GM23338 (cell line): ENCODE data around the gene AXL. TPM values are rescaled to one million over a fixed set of nuclear protein-coding genes. Genes with fewer than 3 reads are reported as not detected.

ENCODE experiments used
- ATAC-seq: fragments of 200-7000 bp; cut with Tn5 transposase; 3 replicates; pipeline ENCODE4 v1.9.1; 2020
- DNase-seq: peaks from one replicate; pipeline ENCODE4 v3.0.0-alpha.2; 2015; ENCODE audit warnings: low spot score
- H2AFZ ChIP-seq: fragments of 200-600 bp; sonication (generic); 2 replicates; pipeline ENCODE4 v1.8.0; 2016; ENCODE audit warnings: antibody characterized with exemption, mild to moderate bottlenecking, moderate library complexity
- H3F3A ChIP-seq: fragments of 200-600 bp; sonication (generic); replicated peaks from 2 replicates; pipeline ENCODE4 v1.8.0; 2017; ENCODE audit warnings: antibody characterized with exemption, mixed run types, low read depth
- H3K27ac ChIP-seq: fragments of 200-600 bp; sonication (generic); 2 replicates; pipeline ENCODE4 v1.6.1; 2016; ENCODE audit warnings: low read depth
- H3K27me3 ChIP-seq: fragments of 200-600 bp; sonication (generic); 2 replicates; pipeline ENCODE4 v1.8.0; 2016; ENCODE audit warnings: mild to moderate bottlenecking, mixed run types, moderate library complexity; ENCODE audit not compliant: insufficient read depth
- H3K36me3 ChIP-seq: fragments of 200-600 bp; sonication (generic); 2 replicates; pipeline ENCODE4 v1.8.0; 2016; ENCODE audit warnings: mild to moderate bottlenecking; ENCODE audit not compliant: insufficient read depth
- H3K4me1 ChIP-seq: fragments of 200-600 bp; sonication (generic); 2 replicates; pipeline ENCODE4 v1.8.0; 2016; ENCODE audit warnings: mild to moderate bottlenecking, moderate library complexity; ENCODE audit not compliant: insufficient read depth
- H3K4me2 ChIP-seq: fragments of 200-600 bp; sonication (generic); 2 replicates; pipeline ENCODE4 v1.7.1; 2017; ENCODE audit warnings: mixed run types
- H3K4me3 ChIP-seq: fragments of 200-600 bp; sonication (generic); 2 replicates; pipeline ENCODE4 v1.6.1; 2016; ENCODE audit warnings: mixed run types
- H3K79me2 ChIP-seq: fragments of 200-600 bp; sonication (generic); replicated peaks from 2 replicates; pipeline ENCODE4 v1.8.0; 2017; ENCODE audit warnings: mild to moderate bottlenecking; ENCODE audit not compliant: insufficient read depth
- H3K9me2 ChIP-seq: fragments of 200-600 bp; sonication (generic); 2 replicates; pipeline ENCODE4 v1.8.0; 2017; ENCODE audit not compliant: insufficient read depth
- H4K20me1 ChIP-seq: fragments of 200-600 bp; sonication (generic); replicated peaks from 2 replicates; pipeline ENCODE4 v1.8.0; 2017; ENCODE audit warnings: mild to moderate bottlenecking; ENCODE audit not compliant: insufficient read depth
- H3K27ac Mint-ChIP-seq: 2 replicates; pipeline ENCODE4 v1.8.0; 2020; ENCODE audit warnings: inconsistent platforms, mild to moderate bottlenecking, moderate library complexity, mixed read lengths
- H3K27me3 Mint-ChIP-seq: 3 replicates; pipeline ENCODE4 v1.8.0; 2022; ENCODE audit warnings: low read depth, mild to moderate bottlenecking, moderate library complexity, mixed read lengths, inconsistent platforms; ENCODE audit not compliant: insufficient read depth, poor library complexity
- H3K36me3 Mint-ChIP-seq: 3 replicates; pipeline ENCODE4 v1.8.0; 2021; ENCODE audit warnings: low read depth, mild to moderate bottlenecking, inconsistent platforms, moderate library complexity, mixed read lengths
- H3K4me1 Mint-ChIP-seq: 3 replicates; pipeline ENCODE4 v1.8.0; 2020; ENCODE audit warnings: mild to moderate bottlenecking, inconsistent platforms, mixed read lengths
- H3K4me3 Mint-ChIP-seq: 3 replicates; pipeline ENCODE4 v1.8.0; 2021; ENCODE audit warnings: moderate library complexity, mild to moderate bottlenecking, inconsistent platforms, mixed read lengths
- H3K9me3 Mint-ChIP-seq: 3 replicates; pipeline ENCODE4 v1.8.0; 2020; ENCODE audit warnings: moderate library complexity, mild to moderate bottlenecking, inconsistent platforms, mixed read lengths
- CREB1 ChIP-seq: fragments of 250-450 bp; sonication (Bioruptor Pico); IDR thresholded peaks from 2 replicates; pipeline ENCODE4 v1.5.0; 2020; ENCODE audit warnings: low read depth, mild to moderate bottlenecking, moderate library complexity
- CTCF ChIP-seq, 2 experiments: fragments of 200-600 bp in 1 of 2; sonication (generic) in 1 of 2; conservative IDR thresholded peaks; 2 replicates each; pipeline versions ENCODE4 v1.5.1 to v1.6.1; 2016 to 2017; ENCODE audit warnings: antibody characterized with exemption in 2 of 2, low read depth in 2 of 2, mild to moderate bottlenecking in 2 of 2, moderate library complexity in 1 of 2
- EZH2 ChIP-seq: fragments of 200-600 bp; sonication (generic); IDR thresholded peaks from one replicate; pipeline ENCODE4 v1.8.0; 2017; ENCODE audit warnings: antibody characterized with exemption, mild to moderate bottlenecking, low read depth; ENCODE audit not compliant: unreplicated experiment
- EZH2phosphoT487 ChIP-seq: fragments of 200-600 bp; sonication (generic); IDR thresholded peaks from one replicate; pipeline ENCODE4 v1.8.1; 2018; ENCODE audit warnings: antibody characterized with exemption; ENCODE audit not compliant: unreplicated experiment
- NANOG ChIP-seq: IDR thresholded peaks from 2 replicates; pipeline ENCODE4 v1.6.1; 2016; ENCODE audit warnings: antibody characterized with exemption, borderline replicate concordance
- POLR2AphosphoS5 ChIP-seq: IDR thresholded peaks from 2 replicates; pipeline ENCODE4 v1.6.1; 2016; ENCODE audit warnings: antibody characterized with exemption, low read depth
- REST ChIP-seq: IDR thresholded peaks from one replicate; pipeline ENCODE4 v1.6.1; 2018; ENCODE audit warnings: antibody characterized with exemption; ENCODE audit not compliant: unreplicated experiment
- STAT1 ChIP-seq: IDR thresholded peaks from one replicate; pipeline ENCODE4 v1.6.1; 2016; ENCODE audit warnings: antibody characterized with exemption; ENCODE audit not compliant: unreplicated experiment
- ZNF114 ChIP-seq: fragments of 250-450 bp; sonication (Bioruptor Pico); IDR thresholded peaks from 2 replicates; pipeline ENCODE4 v1.5.0; 2020; ENCODE audit warnings: mild to moderate bottlenecking, moderate library complexity
- ZNF331 ChIP-seq: fragments of 250-450 bp; sonication (Bioruptor Pico); IDR thresholded peaks from 2 replicates; pipeline ENCODE4 v1.5.0; 2020; ENCODE audit warnings: low read depth, mild to moderate bottlenecking, moderate library complexity
- ZNF462 ChIP-seq: fragments of 250-450 bp; sonication (Bioruptor Pico); IDR thresholded peaks from 2 replicates; pipeline ENCODE4 v1.5.0; 2020; ENCODE audit warnings: mild to moderate bottlenecking, moderate library complexity
- polyA plus RNA-seq: library from polyadenylated mRNA; unstranded; fragments of >200 nt; fragmentation: Nextera tagmentation; extraction: Ambion mirVana; gene quantifications from 2 replicates; pipeline ENCODE4 v1.2.1, GENCODE V29; 2016
- total RNA-seq: library from RNA; depleted of rRNA; stranded (reverse); fragments of >200 nt; shearing (Covaris generic); gene quantifications from 2 replicates; pipeline ENCODE4 v1.2.3, GENCODE V29; 2014
- TF ChIP-seq, protein P1 (sequence below): IDR thresholded peaks from 2 replicates; pipeline ENCODE4 v1.6.1; 2016; ENCODE audit warnings: antibody characterized with exemption

Gene AXL
- total and polyA plus RNA-seq, 2 experiments from 2014 or later, result 9.0 to 28.4 TPM

DNA sequence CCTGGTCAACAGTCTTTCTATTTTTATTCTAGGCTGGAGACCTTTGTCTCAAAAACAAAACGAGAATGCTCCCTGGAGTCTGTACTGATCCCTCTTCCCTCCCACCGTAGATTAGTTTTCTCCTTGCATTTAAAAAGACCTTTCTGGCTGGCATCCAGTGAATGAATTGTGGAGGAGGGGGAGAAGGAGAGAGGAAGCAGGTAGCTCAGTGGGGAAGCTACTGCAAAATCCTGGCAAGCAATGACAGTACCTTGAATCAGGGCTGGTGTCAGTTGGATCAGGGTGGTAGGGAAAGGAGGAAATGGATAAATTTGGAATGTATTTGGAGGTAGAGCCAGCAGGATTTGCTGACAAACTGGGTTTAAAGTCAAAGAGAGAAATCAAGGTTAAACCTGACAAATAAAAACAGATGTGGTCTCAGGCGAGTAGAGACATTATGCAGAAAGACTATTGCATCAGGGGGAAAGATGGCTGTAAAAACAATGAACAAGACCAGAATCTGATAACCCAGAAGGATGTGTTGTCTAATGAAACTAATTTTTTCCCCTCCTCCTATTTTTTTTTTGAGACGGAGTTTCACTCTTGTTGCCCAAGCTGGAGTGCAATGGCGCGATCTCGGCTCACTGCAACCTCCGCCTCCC lies 29.5 kb upstream of the AXL start:
- peak overlapping the region; percentile 2; the same call in 1 of the 2 replicates for H3K4me3 ChIP-seq
- no peaks in the 10 kb centered on the region for H3K27me3 ChIP-seq
- peak overlapping the region; percentile 10 for H3K4me2 ChIP-seq
- Mint-ChIP-seq H3K27ac (peak overlapping the region; percentile 97), H3K4me1 (peaks cover 56% of the 10 kb centered on the region), H3K9me3 (peaks cover 4% of the 10 kb centered on the region; the same call in 1 of the 3 replicates), H3K27me3 (peaks cover 8% of the 10 kb centered on the region), H3K36me3 (peaks cover 10% of the 10 kb centered on the region), H3K4me3 (peak overlapping the region; percentile 15)
- H3K27ac ChIP-seq, result peak overlapping the region; percentile 96
- H3F3A ChIP-seq, result peaks cover 13% of the 10 kb centered on the region
- peak; percentile 97 for DNase-seq
- ATAC-seq, result peak; percentile 52
- peaks cover 35% of the 10 kb centered on the region for H3K79me2 ChIP-seq
- peaks cover 49% of the 10 kb centered on the region for H3K4me1 ChIP-seq
- H3K36me3 ChIP-seq, result no peaks in the 10 kb centered on the region
- no peak overlapping the region for H2AFZ ChIP-seq
- no peaks in the 10 kb centered on the region for H3K9me2 ChIP-seq
- no peaks in the 10 kb centered on the region; the same call in 1 of the 2 replicates for H4K20me1 ChIP-seq
- TF ChIP-seq EZH2 (no peak), ZNF114 (no peak), NANOG (no peak), ZNF331 (CRISPR knock-in tag) (no peak), CREB1 (CRISPR knock-in tag) (0 out of 2 replicates have a peak, but pooled peaks have one; percentile 15), CTCF (conservative IDR thresholded peaks at IDR 0.05; ENCODE audit: low read depth in 2 of 2) (no peak), STAT1 (no peak), REST (no peak), ZNF462 (CRISPR knock-in tag) (0 out of 2 replicates have a peak, but pooled peaks have one; percentile 33), POLR2AphosphoS5 (peak; percentile 43; the same call in 1 of the 2 replicates), EZH2phosphoT487 (no peak)
- TF ChIP-seq, protein P1, sequence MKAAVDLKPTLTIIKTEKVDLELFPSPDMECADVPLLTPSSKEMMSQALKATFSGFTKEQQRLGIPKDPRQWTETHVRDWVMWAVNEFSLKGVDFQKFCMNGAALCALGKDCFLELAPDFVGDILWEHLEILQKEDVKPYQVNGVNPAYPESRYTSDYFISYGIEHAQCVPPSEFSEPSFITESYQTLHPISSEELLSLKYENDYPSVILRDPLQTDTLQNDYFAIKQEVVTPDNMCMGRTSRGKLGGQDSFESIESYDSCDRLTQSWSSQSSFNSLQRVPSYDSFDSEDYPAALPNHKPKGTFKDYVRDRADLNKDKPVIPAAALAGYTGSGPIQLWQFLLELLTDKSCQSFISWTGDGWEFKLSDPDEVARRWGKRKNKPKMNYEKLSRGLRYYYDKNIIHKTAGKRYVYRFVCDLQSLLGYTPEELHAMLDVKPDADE, result no peak
